Glutamatergic neuron (in vitro differentiated cells): ENCODE measurements around the gene PGAP3. TPM values are rescaled to one million over a fixed set of nuclear protein-coding genes. Genes with fewer than 3 reads are reported as not detected.

Experiments
- DNase-seq: peaks from one replicate; pipeline ENCODE4 v3.0.0; 2022
- H3K27ac Mint-ChIP-seq: one replicate; pipeline ENCODE4 v1.8.0; 2020; ENCODE audit warnings: mild to moderate bottlenecking, mixed read lengths, inconsistent platforms; ENCODE audit not compliant: unreplicated experiment
- H3K27me3 Mint-ChIP-seq: one replicate; pipeline ENCODE4 v1.8.0; 2020; ENCODE audit warnings: mild to moderate bottlenecking, moderate library complexity, mixed read lengths, inconsistent platforms; ENCODE audit not compliant: unreplicated experiment
- H3K36me3 Mint-ChIP-seq: one replicate; pipeline ENCODE4 v1.8.0; 2020; ENCODE audit warnings: mild to moderate bottlenecking, mixed read lengths, inconsistent platforms; ENCODE audit not compliant: unreplicated experiment
- H3K4me1 Mint-ChIP-seq: one replicate; pipeline ENCODE4 v1.8.0; 2020; ENCODE audit warnings: mild to moderate bottlenecking, low read depth, mixed read lengths, inconsistent platforms; ENCODE audit not compliant: unreplicated experiment
- H3K4me3 Mint-ChIP-seq: one replicate; pipeline ENCODE4 v1.8.0; 2020; ENCODE audit warnings: mild to moderate bottlenecking, mixed read lengths, inconsistent platforms; ENCODE audit not compliant: unreplicated experiment
- H3K9me3 Mint-ChIP-seq: one replicate; pipeline ENCODE4 v1.8.0; 2020; ENCODE audit warnings: mild to moderate bottlenecking, moderate library complexity, mixed read lengths, inconsistent platforms; ENCODE audit not compliant: unreplicated experiment
- total RNA-seq: library from RNA; stranded (reverse); fragmentation: NEBNext Ultra II Directional; extraction: Animal tissue kit (Norgen Biotek cat#: 25700); gene quantifications from one replicate; pipeline ENCODE4 v1.2.1, GENCODE V29; 2021; ENCODE audit not compliant: unreplicated experiment
- TF ChIP-seq, protein P1 (sequence below): fragments of 200-600 bp; sonication (generic); IDR thresholded peaks from one replicate; pipeline ENCODE4 v1.5.0; 2021; ENCODE audit not compliant: partially characterized antibody, unreplicated experiment

The PGAP3 gene
- total RNA-seq, 1 donor from 2014 or later, result 10.7 TPM

DNA sequence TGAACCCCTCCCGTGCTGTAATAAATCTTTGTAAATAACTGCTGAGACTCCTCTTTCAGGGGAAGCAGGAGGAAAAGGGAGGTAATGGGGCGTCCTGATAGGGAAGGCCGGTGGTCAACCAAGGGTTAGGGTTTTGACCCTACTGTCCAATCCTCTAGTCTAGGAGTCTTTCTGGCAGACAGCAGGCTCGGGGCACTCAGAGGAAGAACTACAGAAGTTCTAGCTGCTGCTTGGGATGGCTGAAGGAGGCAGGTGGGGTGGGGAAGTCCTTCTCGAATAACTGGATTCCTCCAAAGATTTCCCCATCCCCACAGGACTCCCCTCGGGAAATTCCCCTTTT, 51.3 kb downstream of the PGAP3 start:
- H3K4me3 Mint-ChIP-seq, result peak overlapping the region; percentile 96
- H3K27me3 Mint-ChIP-seq, result peaks cover 5% of the 10 kb centered on the region
- TF ChIP-seq, protein P1, sequence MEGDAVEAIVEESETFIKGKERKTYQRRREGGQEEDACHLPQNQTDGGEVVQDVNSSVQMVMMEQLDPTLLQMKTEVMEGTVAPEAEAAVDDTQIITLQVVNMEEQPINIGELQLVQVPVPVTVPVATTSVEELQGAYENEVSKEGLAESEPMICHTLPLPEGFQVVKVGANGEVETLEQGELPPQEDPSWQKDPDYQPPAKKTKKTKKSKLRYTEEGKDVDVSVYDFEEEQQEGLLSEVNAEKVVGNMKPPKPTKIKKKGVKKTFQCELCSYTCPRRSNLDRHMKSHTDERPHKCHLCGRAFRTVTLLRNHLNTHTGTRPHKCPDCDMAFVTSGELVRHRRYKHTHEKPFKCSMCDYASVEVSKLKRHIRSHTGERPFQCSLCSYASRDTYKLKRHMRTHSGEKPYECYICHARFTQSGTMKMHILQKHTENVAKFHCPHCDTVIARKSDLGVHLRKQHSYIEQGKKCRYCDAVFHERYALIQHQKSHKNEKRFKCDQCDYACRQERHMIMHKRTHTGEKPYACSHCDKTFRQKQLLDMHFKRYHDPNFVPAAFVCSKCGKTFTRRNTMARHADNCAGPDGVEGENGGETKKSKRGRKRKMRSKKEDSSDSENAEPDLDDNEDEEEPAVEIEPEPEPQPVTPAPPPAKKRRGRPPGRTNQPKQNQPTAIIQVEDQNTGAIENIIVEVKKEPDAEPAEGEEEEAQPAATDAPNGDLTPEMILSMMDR, result no peak
- peaks cover 5% of the 10 kb centered on the region for H3K9me3 Mint-ChIP-seq
- peaks cover 9% of the 10 kb centered on the region for H3K4me1 Mint-ChIP-seq
- DNase-seq, result no peak
- H3K27ac Mint-ChIP-seq, result no peak overlapping the region
- no peaks in the 10 kb centered on the region for H3K36me3 Mint-ChIP-seq

DNA sequence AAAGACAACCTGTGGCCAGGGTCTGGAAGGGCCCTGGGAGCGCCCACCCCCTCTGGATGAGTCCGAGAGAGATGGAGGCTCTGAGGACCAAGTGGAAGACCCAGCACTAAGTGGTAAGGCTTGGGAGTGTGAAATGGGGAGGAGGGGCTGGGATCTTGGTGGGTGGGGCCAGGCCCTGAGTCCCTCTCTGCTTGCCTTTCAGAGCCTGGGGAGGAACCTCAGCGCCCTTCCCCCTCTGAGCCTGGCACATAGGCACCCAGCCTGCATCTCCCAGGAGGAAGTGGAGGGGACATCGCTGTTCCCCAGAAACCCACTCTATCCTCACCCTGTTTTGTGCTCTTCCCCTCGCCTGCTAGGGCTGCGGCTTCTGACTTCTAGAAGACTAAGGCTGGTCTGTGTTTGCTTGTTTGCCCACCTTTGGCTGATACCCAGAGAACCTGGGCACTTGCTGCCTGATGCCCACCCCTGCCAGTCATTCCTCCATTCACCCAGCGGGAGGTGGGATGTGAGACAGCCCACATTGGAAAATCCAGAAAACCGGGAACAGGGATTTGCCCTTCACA, 52.2 kb downstream of the PGAP3 start:
- peaks cover 8% of the 10 kb centered on the region for H3K27me3 Mint-ChIP-seq
- H3K27ac Mint-ChIP-seq, result no peak overlapping the region
- DNase-seq, result no peak
- TF ChIP-seq, protein P1, result no peak
- no peak overlapping the region for H3K4me3 Mint-ChIP-seq
- H3K4me1 Mint-ChIP-seq, result peaks cover 11% of the 10 kb centered on the region
- peaks cover 7% of the 10 kb centered on the region for H3K9me3 Mint-ChIP-seq
- no peaks in the 10 kb centered on the region for H3K36me3 Mint-ChIP-seq

DNA sequence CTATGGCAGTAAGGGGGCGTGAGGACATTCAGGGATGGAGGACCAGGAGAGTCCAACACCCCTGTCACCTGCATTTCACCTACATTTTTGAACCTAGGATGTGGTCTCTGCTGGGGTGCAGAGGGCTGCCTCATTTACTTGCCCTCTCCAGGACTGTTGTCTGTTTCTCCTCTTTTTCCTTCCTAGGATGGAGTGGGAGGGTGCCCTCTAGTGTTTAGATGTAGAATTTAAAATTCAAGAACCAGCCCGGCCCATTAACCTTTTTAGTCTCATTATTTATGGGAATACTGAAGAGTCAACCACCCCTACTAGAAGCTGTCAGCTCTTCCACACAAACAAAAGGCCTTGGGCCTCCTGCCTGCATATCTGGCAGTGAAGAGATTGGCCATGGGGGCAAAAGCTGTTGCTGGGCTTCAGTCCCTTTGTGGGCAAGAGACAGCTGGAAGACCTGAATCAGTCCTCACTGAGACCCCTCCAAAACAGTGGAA, 53.4 kb downstream of the PGAP3 start:
- no peak overlapping the region for H3K27ac Mint-ChIP-seq
- peaks cover 11% of the 10 kb centered on the region for H3K4me1 Mint-ChIP-seq
- peaks cover 13% of the 10 kb centered on the region for H3K27me3 Mint-ChIP-seq
- peaks cover 7% of the 10 kb centered on the region for H3K9me3 Mint-ChIP-seq
- no peaks in the 10 kb centered on the region for H3K36me3 Mint-ChIP-seq
- DNase-seq, result no peak
- no peak overlapping the region for H3K4me3 Mint-ChIP-seq
- TF ChIP-seq, protein P1, result peak; percentile 83

DNA sequence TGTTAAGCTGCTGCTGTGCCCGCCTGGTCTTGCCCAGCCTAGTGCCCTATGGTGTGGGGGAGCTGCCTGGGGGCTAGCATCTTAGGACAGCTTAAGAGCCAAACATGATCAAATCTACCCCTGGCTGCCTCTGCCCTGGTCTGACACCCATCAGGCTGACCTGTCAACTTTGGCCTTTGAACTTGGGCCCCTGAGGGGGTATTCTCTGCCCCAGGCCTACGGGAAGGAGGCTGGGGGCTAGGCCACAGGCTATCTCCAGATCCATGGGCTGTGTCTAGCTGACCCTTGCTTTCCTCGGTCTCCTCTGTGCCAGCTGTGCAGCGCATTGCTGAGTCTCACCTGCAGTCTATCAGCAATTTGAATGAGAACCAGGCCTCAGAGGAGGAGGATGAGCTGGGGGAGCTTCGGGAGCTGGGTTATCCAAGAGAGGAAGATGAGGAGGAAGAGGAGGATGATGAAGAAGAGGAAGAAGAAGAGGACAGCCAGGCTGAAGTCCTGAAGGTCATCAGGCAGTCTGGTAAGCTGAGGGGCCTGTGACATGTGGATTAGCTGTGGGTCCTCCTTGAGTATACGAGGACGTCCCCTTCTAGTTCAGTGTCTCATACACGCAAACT, 54.2 kb downstream of the PGAP3 start:
- Mint-ChIP-seq H3K36me3 (no peaks in the 10 kb centered on the region), H3K27me3 (peaks cover 13% of the 10 kb centered on the region), H3K9me3 (peaks cover 7% of the 10 kb centered on the region), H3K4me3 (no peak overlapping the region), H3K4me1 (peaks cover 11% of the 10 kb centered on the region), H3K27ac (no peak overlapping the region)
- TF ChIP-seq, protein P1, result no peak
- DNase-seq, result no peak

DNA sequence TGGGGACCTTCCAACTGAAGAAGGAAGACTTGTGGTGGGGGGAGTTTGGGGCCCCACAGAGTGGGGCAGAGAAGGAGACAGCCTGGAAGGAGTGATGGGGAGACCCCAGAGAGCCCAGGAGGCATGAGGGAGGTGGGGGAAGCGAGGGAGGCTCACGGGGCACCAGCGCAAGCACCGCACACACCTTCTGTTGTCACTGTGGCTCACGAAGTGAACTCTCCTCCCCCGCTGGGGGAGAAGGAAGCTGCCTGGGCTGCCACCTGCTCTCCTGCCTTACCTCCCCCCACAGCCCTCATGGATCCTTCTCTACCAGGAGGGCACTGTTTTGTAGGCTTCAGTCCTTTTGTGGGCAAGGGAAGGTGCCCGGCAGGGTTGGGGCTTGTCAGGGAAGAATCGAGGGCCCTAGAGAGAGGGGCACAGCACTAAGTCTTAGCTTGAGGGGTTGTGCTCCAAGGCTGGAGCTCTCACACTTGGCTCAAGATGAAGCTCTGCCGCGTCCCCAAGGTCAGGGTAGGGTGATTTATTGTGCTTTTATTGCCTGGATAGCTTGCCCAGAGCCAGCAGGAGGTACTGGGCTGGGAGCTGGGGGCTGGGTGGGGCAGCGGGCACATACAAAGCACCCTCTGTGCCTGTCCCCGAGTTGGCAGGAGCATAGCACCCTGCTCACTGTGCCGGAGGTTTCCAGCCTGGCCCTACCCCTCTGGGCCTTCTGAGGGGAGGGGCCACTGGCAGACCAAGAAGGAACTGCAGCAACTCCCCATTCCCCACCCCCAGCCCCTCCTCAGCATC, 55.5 kb downstream of the PGAP3 start:
- Mint-ChIP-seq H3K4me1 (peaks cover 3% of the 10 kb centered on the region), H3K4me3 (no peak overlapping the region), H3K36me3 (no peaks in the 10 kb centered on the region), H3K9me3 (peaks cover 7% of the 10 kb centered on the region), H3K27ac (no peak overlapping the region), H3K27me3 (peaks cover 8% of the 10 kb centered on the region)
- DNase-seq, result no peak
- TF ChIP-seq, protein P1, result no peak
